Endothelial cell of umbilical vein (primary cell): ENCODE measurements around the gene CCR9. TPM values are rescaled to one million over a fixed set of nuclear protein-coding genes. Genes with fewer than 3 reads are reported as not detected.

Source experiments
- BruUV-seq: library from RNA; stranded (reverse); fragments of 400-500 nt; replicated peaks from 2 replicates; lab custom pipeline; 2021; lab: Mats Ljungman, UMichigan
- CTCF ChIA-PET: fragments of 300-600, 350-600 bp; sonication (Branson Sonifier 250); formaldehyde crosslinking; loops from one replicate; lab custom pipeline; 2021; ENCODE audit warnings: antibody characterized with exemption, inconsistent platforms; lab: Charles Lee
- POLR2A ChIA-PET: fragments of 300-600, 350-600 bp; sonication (Branson Sonifier 250); formaldehyde crosslinking; loops from one replicate; lab custom pipeline; 2021; ENCODE audit warnings: antibody characterized with exemption, inconsistent platforms; lab: Charles Lee
- DNase-seq: peaks from one replicate; pipeline ENCODE4 v3.0.0-alpha.2; 2011; ENCODE audit warnings: low read depth, low spot score
- FAIRE-seq: peaks from 2 replicates; lab custom pipeline; 2011; peaks lifted over from hg19 to GRCh38; lab: Jason Lieb, UNC
- H2AFZ ChIP-seq: 2 replicates; pipeline ENCODE4 v1.6.0; 2012; ENCODE audit warnings: low read depth, low read length, control low read depth, inconsistent platforms
- H3K27ac ChIP-seq: 2 replicates; pipeline ENCODE4 v1.5.1; 2011; ENCODE audit warnings: low read depth, mild to moderate bottlenecking, control low read depth, low read length, moderate library complexity; ENCODE audit not compliant: insufficient read depth
- H3K27me3 ChIP-seq, 2 experiments: 2 replicates each; pipeline versions ENCODE4 v1.6.0 to v1.6.1; 2011; ENCODE audit warnings: low read length in 2 of 2, mixed read lengths in 1 of 2; ENCODE audit not compliant: control insufficient read depth in 2 of 2, insufficient read depth in 2 of 2
- H3K36me3 ChIP-seq, 2 experiments: 2 replicates in 1 of 2; 3 replicates in 1 of 2; pipeline ENCODE4 v1.5.1; 2011; ENCODE audit warnings: low read length in 2 of 2, mild to moderate bottlenecking in 1 of 2, moderate library complexity in 1 of 2; ENCODE audit not compliant: control insufficient read depth in 2 of 2, insufficient read depth in 2 of 2; ENCODE audit errors: extremely low read depth in 1 of 2
- H3K4me1 ChIP-seq: 3 replicates; pipeline ENCODE4 v1.5.1; 2011; ENCODE audit warnings: mild to moderate bottlenecking, low read length; ENCODE audit not compliant: control insufficient read depth, insufficient read depth; ENCODE audit errors: extremely low read depth
- H3K4me2 ChIP-seq: 2 replicates; pipeline ENCODE4 v1.6.1; 2011; ENCODE audit warnings: low read length, control low read depth, mixed read lengths; ENCODE audit not compliant: insufficient read depth
- H3K4me3 ChIP-seq, 3 experiments: fragments of 200-600 bp in 1 of 3; sonication (generic), shearing (Covaris generic) in 1 of 3; replicated peaks in 1 of 3; 2 replicates each; pipeline ENCODE4 v1.5.1; 2011 to 2016; ENCODE audit warnings: control low read depth in 3 of 3, low read length in 3 of 3, mild to moderate bottlenecking in 2 of 3, inconsistent platforms in 1 of 3, low read depth in 1 of 3, moderate library complexity in 1 of 3; ENCODE audit not compliant: insufficient read depth in 1 of 3
- H3K79me2 ChIP-seq: 2 replicates; pipeline ENCODE4 v1.6.0; 2012; ENCODE audit warnings: low read length, inconsistent platforms; ENCODE audit not compliant: control insufficient read depth, insufficient read depth
- H3K9ac ChIP-seq: replicated peaks from 2 replicates; pipeline ENCODE3; 2011; ENCODE audit warnings: low read length, control low read depth; ENCODE audit not compliant: insufficient read depth; ENCODE audit errors: extremely low read depth
- H3K9me1 ChIP-seq: replicated peaks from 3 replicates; pipeline ENCODE4 v1.6.0; 2011; ENCODE audit warnings: mild to moderate bottlenecking, low read length; ENCODE audit not compliant: control insufficient read depth, insufficient read depth; ENCODE audit errors: extremely low read depth
- H3K9me3 ChIP-seq: replicated peaks from 2 replicates; pipeline ENCODE4 v1.5.1; 2012; ENCODE audit warnings: low read length, inconsistent platforms; ENCODE audit not compliant: control insufficient read depth, insufficient read depth
- H4K20me1 ChIP-seq: replicated peaks from 2 replicates; pipeline ENCODE3; 2011; ENCODE audit warnings: mild to moderate bottlenecking, low read length; ENCODE audit not compliant: control insufficient read depth, insufficient read depth; ENCODE audit errors: extremely low read depth
- CTCF ChIP-seq, 2 donors: IDR thresholded peaks; 1 replicate in 1 of 2; 2 replicates in 1 of 2; pipeline ENCODE4 v1.5.1; 2011; ENCODE audit warnings: low read length in 2 of 2, mild to moderate bottlenecking in 2 of 2, moderate library complexity in 2 of 2, control low read depth in 1 of 2, inconsistent platforms in 1 of 2, low read depth in 1 of 2; ENCODE audit not compliant: insufficient read depth in 1 of 2; ENCODE audit errors: extremely low read depth in 1 of 2
- EZH2 ChIP-seq: IDR thresholded peaks from 2 replicates; pipeline ENCODE4 v1.6.1; 2012; ENCODE audit warnings: borderline replicate concordance, low read depth, mild to moderate bottlenecking, moderate library complexity, low read length, inconsistent platforms; ENCODE audit not compliant: severe bottlenecking
- FOS ChIP-seq: IDR thresholded peaks from 2 replicates; pipeline ENCODE4 v1.6.1; 2011; ENCODE audit warnings: mild to moderate bottlenecking, low read length, moderate library complexity, borderline replicate concordance; ENCODE audit not compliant: insufficient read depth
- GATA2 ChIP-seq: IDR thresholded peaks from 2 replicates; pipeline ENCODE4 v1.7.0; 2011; ENCODE audit warnings: low read depth, mild to moderate bottlenecking, moderate library complexity, mixed read lengths, low read length; ENCODE audit not compliant: insufficient read length, insufficient read depth
- JUN ChIP-seq: IDR thresholded peaks from 2 replicates; pipeline ENCODE4 v1.6.1; 2011; ENCODE audit warnings: borderline replicate concordance, low read depth; ENCODE audit not compliant: insufficient read length, insufficient read depth
- MAX ChIP-seq: IDR thresholded peaks from 2 replicates; pipeline ENCODE4 v1.6.1; 2011; ENCODE audit not compliant: insufficient read depth, insufficient read length
- MYC ChIP-seq: IDR thresholded peaks from one replicate; pipeline ENCODE4 v1.6.1; 2011; ENCODE audit warnings: mild to moderate bottlenecking, low read depth, low read length
- POLR2A ChIP-seq: IDR thresholded peaks from 2 replicates; pipeline ENCODE4 v1.6.1; 2012; ENCODE audit warnings: low read depth, mild to moderate bottlenecking, control low read depth, low read length
- POLR2AphosphoS5 ChIP-seq: IDR thresholded peaks from 2 replicates; pipeline ENCODE4 v1.6.1; 2012; ENCODE audit warnings: low read depth, mild to moderate bottlenecking, control low read depth, low read length, moderate library complexity; ENCODE audit not compliant: insufficient read depth
- dilution Hi-C: fragments of 300-500 bp; cut with MboI; formaldehyde crosslinking; loops from one replicate; pipeline ENCODE4 v1.15.0; 2019; ENCODE audit warnings: low sequenced_read_pairs; ENCODE audit not compliant: extremely low pct_ligation_motif_present
- intact Hi-C: fragments of 100-400 bp; cut with micrococcal nuclease; formaldehyde crosslinking; loops from one replicate; pipeline ENCODE4 v1.10.0; 2022
- polyA plus RNA-seq, 4 experiments: library from polyadenylated mRNA; depleted of rRNA in 3 of 4; stranded (reverse) in 3 of 4; unstranded in 1 of 4; fragments of >200 nt; gene quantifications; 2 replicates each; pipeline versions ENCODE4 v1.2.1 to v1.2.3, GENCODE V29; 2011 to 2012; ENCODE audit warnings: missing spikeins in 1 of 4
- total RNA-seq: library from RNA; stranded (reverse); gene quantifications from 2 replicates; pipeline ENCODE4 v1.2.3, GENCODE V29; 2021

Gene CCR9
- total and polyA plus RNA-seq, 2 donors (not counting 3 experiments of a cell fraction or from before 2014, with no cell fraction given), result not detected

GRCh38 chr3:45914362-45915058 lies 28.2 kb downstream of the CCR9 start:
- H3K9me1 ChIP-seq, result no peaks in the 10 kb centered on the region
- FAIRE-seq (no peak), DNase-seq (no peak)
- H3K79me2 ChIP-seq, result no peaks in the 10 kb centered on the region
- H3K27me3 ChIP-seq, result no peaks in the 10 kb centered on the region
- no peaks in the 10 kb centered on the region for H3K36me3 ChIP-seq
- dilution Hi-C loops, result no loop called here
- CTCF ChIA-PET, result no interaction called here
- H3K9ac ChIP-seq, result no peak overlapping the region
- no peak overlapping the region for H2AFZ ChIP-seq
- TF ChIP-seq POLR2AphosphoS5, result no peak
- TF ChIP-seq CTCF (IDR thresholded peaks at IDR 0.05; ENCODE audit: extremely low read depth in 1 of 2, insufficient read depth in 1 of 2, low read depth in 1 of 2, low read length in 2 of 2), result no peak
- no peak for TF ChIP-seq GATA2
- no peak for TF ChIP-seq MYC
- no peak for TF ChIP-seq EZH2
- TF ChIP-seq FOS, result no peak
- TF ChIP-seq MAX, result no peak
- no peak for TF ChIP-seq JUN
- TF ChIP-seq POLR2A, result no peak
- H3K27ac ChIP-seq, result no peak overlapping the region
- POLR2A ChIA-PET, result no interaction called here
- H4K20me1 ChIP-seq, result no peaks in the 10 kb centered on the region
- H3K4me2 ChIP-seq, result no peak overlapping the region
- no peaks in the 10 kb centered on the region for H3K9me3 ChIP-seq
- intact Hi-C loops, result no loop called here
- BruUV-seq, result no TSS peak
- no peaks in the 10 kb centered on the region for H3K4me1 ChIP-seq
- H3K4me3 ChIP-seq, result no peak overlapping the region
